ENCODE results near the gene GABRP.

- no peak for TF ChIP-seq ZNF274 (IDR thresholded peaks at IDR 0.05; ENCODE audit: low read depth, low read length)
- TF ChIP-seq YY1 (IDR thresholded peaks at IDR 0.05; ENCODE audit: insufficient read depth, insufficient read length), result no peak
- no peak for TF ChIP-seq SUZ12 (IDR thresholded peaks at IDR 0.05; ENCODE audit: extremely low read depth, insufficient read depth, insufficient read length)
Observed at GRCh38 chr5:170743876-170744212, 39.7 kb upstream of the GABRP start.
